KOPT-K1 (cell line): ENCODE results near the gene IQSEC3.
"Not testable (repeated sequence)": the region's sequence is repeated elsewhere in the genome, so short reads cannot be mapped to it uniquely, and the experiment has no call there.

Experiments used
- H3K27ac ChIP-seq: fragments of 200-600 bp; sonication (generic); 2 replicates; pipeline ENCODE4 v1.5.1; 2016; ENCODE audit warnings: antibody characterized with exemption, mild to moderate bottlenecking, low read depth, low read length; ENCODE audit not compliant: poor library complexity, severe bottlenecking
- H3K36me3 ChIP-seq: fragments of 200-600 bp; sonication (generic); 2 replicates; pipeline ENCODE4 v1.5.1; 2017; ENCODE audit warnings: antibody characterized with exemption, mild to moderate bottlenecking, low read length, moderate library complexity; ENCODE audit not compliant: insufficient read depth
- H3K9me3 ChIP-seq: fragments of 200-600 bp; sonication (generic); 2 replicates; pipeline ENCODE4 v1.5.1; 2017; ENCODE audit warnings: antibody characterized with exemption, low read length, mild to moderate bottlenecking; ENCODE audit not compliant: insufficient read depth, poor library complexity, severe bottlenecking

IQSEC3 gene

GRCh38 chr12:66782-67504 lies 376 bp downstream of the IQSEC3 start:
- H3K36me3 ChIP-seq, H3K27ac ChIP-seq, H3K9me3 ChIP-seq: not testable (repeated sequence)

- not testable (repeated sequence) for H3K9me3 ChIP-seq, H3K27ac ChIP-seq, H3K36me3 ChIP-seq
Observed at GRCh38 chr12:69677-70076, 3.1 kb downstream of the IQSEC3 start.

GRCh38 chr12:70541-70940 lies 4.0 kb downstream of the IQSEC3 start:
- H3K27ac ChIP-seq, H3K9me3 ChIP-seq, H3K36me3 ChIP-seq: not testable (repeated sequence)

- not testable (repeated sequence) for H3K27ac ChIP-seq, H3K36me3 ChIP-seq, H3K9me3 ChIP-seq
Observed at GRCh38 chr12:72018-72417, 5.5 kb downstream of the IQSEC3 start.

- H3K27ac ChIP-seq, H3K9me3 ChIP-seq, H3K36me3 ChIP-seq: not testable (repeated sequence)
Observed at GRCh38 chr12:74420-75190, 8.0 kb downstream of the IQSEC3 start.

GRCh38 chr12:75541-75940 lies 9.0 kb downstream of the IQSEC3 start:
- not testable (repeated sequence) for H3K36me3 ChIP-seq, H3K9me3 ChIP-seq, H3K27ac ChIP-seq

GRCh38 chr12:76102-76501 lies 9.5 kb downstream of the IQSEC3 start:
- not testable (repeated sequence) for H3K27ac ChIP-seq, H3K9me3 ChIP-seq, H3K36me3 ChIP-seq

GRCh38 chr12:76551-76950 lies 10.0 kb downstream of the IQSEC3 start:
- not testable (repeated sequence) for H3K9me3 ChIP-seq, H3K36me3 ChIP-seq, H3K27ac ChIP-seq

- not testable (repeated sequence) for H3K9me3 ChIP-seq, H3K36me3 ChIP-seq, H3K27ac ChIP-seq
Observed at GRCh38 chr12:77101-77719, 10.6 kb downstream of the IQSEC3 start.

- not testable (repeated sequence) for H3K27ac ChIP-seq, H3K36me3 ChIP-seq, H3K9me3 ChIP-seq
Observed at GRCh38 chr12:77769-78383, 11.3 kb downstream of the IQSEC3 start.

- no peaks in the 10 kb centered on the region for H3K36me3 ChIP-seq
- H3K27ac ChIP-seq: no peak overlapping the region
- no peaks in the 10 kb centered on the region for H3K9me3 ChIP-seq
Observed at GRCh38 chr12:78981-79380, 12.4 kb downstream of the IQSEC3 start.

GRCh38 chr12:80681-81190 lies 14.2 kb downstream of the IQSEC3 start:
- Histone ChIP-seq H3K9me3 (no peaks in the 10 kb centered on the region), H3K36me3 (no peaks in the 10 kb centered on the region), H3K27ac (no peak overlapping the region)

GRCh38 chr12:82740-83139 lies 16.2 kb downstream of the IQSEC3 start:
- Histone ChIP-seq H3K27ac (no peak overlapping the region), H3K36me3 (no peaks in the 10 kb centered on the region), H3K9me3 (no peaks in the 10 kb centered on the region)

- H3K36me3 ChIP-seq: no peaks in the 10 kb centered on the region
- H3K27ac ChIP-seq: no peak overlapping the region
- H3K9me3 ChIP-seq: peaks cover 2% of the 10 kb centered on the region
Observed at GRCh38 chr12:84056-84455, 17.5 kb downstream of the IQSEC3 start.

- Histone ChIP-seq H3K27ac (no peak overlapping the region), H3K36me3 (no peaks in the 10 kb centered on the region), H3K9me3 (peaks cover 14% of the 10 kb centered on the region)
Observed at GRCh38 chr12:85191-85666, 18.7 kb downstream of the IQSEC3 start.
